ENCODE results near the gene ATP6V1E1. TPM values are rescaled to one million over a fixed set of nuclear protein-coding genes. Genes with fewer than 3 reads are reported as not detected.

Gene ATP6V1E1
- total RNA-seq, 2 donors from 2014 or later, result 129 to 144 TPM

DNA sequence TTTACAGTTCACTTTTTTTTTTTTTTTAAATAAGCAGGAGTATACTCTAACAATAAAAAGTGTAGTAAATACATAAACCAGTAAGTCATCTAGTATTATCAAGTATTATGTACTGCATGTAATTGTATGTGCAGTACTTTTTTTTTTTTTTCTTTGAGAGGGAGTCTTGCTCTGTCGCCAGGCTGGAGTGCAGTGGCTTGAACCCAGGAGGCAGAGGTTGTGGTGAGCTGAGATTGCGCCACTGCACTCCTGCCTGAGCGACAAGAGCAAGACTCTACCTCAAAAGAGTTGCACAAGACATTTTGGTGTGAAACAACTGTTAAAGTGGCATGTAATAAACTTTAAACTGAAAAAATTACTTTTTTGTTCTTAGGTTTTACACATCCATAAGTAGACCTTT lies 26.7 kb upstream of the ATP6V1E1 start:
- Histone ChIP-seq H3K36me3 (ENCODE audit: control insufficient read depth, insufficient read depth, low read length) (peaks cover 45% of the 10 kb centered on the region), H3K4me3 (ENCODE audit: low read length) (no peak overlapping the region), H3K9me3 (ENCODE audit: control insufficient read depth, low read length) (peaks cover 2% of the 10 kb centered on the region), H3K9ac (ENCODE audit: extremely low read depth, low read length, poor library complexity, severe bottlenecking) (no peak overlapping the region), H3K27me3 (ENCODE audit: control insufficient read depth, insufficient read depth, low read length, poor library complexity, severe bottlenecking) (no peaks in the 10 kb centered on the region), H3K27ac (ENCODE audit: low read depth, low read length) (no peak overlapping the region), H3K4me1 (ENCODE audit: control insufficient read depth, insufficient read depth, low read length) (no peaks in the 10 kb centered on the region)
- Mint-ChIP-seq H3K27ac (no peak overlapping the region), H3K9me3 (peaks cover 5% of the 10 kb centered on the region), H3K36me3 (ENCODE audit: low read depth) (peaks cover 44% of the 10 kb centered on the region), H3K4me1 (no peaks in the 10 kb centered on the region), H3K4me3 (no peak overlapping the region), H3K27me3 (ENCODE audit: insufficient read depth) (no peaks in the 10 kb centered on the region)
- DNase-seq, result no peak
- 93 to 98% methylated on average over 3 of the region's 3 CpGs for WGBS, 2 experiments (ENCODE audit: insufficient coverage in 1 of 2, insufficient read length in 1 of 2)
- TF ChIP-seq, protein P1, sequence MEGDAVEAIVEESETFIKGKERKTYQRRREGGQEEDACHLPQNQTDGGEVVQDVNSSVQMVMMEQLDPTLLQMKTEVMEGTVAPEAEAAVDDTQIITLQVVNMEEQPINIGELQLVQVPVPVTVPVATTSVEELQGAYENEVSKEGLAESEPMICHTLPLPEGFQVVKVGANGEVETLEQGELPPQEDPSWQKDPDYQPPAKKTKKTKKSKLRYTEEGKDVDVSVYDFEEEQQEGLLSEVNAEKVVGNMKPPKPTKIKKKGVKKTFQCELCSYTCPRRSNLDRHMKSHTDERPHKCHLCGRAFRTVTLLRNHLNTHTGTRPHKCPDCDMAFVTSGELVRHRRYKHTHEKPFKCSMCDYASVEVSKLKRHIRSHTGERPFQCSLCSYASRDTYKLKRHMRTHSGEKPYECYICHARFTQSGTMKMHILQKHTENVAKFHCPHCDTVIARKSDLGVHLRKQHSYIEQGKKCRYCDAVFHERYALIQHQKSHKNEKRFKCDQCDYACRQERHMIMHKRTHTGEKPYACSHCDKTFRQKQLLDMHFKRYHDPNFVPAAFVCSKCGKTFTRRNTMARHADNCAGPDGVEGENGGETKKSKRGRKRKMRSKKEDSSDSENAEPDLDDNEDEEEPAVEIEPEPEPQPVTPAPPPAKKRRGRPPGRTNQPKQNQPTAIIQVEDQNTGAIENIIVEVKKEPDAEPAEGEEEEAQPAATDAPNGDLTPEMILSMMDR (conservative IDR thresholded peaks at IDR 0.05), result no peak

DNA sequence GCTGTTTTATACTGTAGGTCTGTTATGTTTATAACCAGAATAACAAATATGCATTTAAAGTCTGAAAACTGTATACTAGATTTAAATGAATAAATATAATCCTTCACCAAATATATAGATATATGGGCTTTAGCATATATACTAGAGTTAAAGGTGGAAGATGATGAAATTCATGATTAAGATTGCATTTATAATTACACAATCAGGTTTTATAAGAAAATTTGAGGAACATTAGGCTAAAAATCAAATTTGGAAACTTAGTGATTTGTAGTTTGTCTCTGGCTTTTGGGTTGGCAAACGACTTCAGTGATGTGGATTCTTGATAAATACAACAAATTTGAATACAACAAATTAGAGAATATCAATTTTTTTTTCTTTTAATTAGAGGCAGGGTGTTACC lies 20.0 kb upstream of the ATP6V1E1 start:
- Mint-ChIP-seq H3K36me3 (ENCODE audit: low read depth) (peaks cover 14% of the 10 kb centered on the region), H3K27ac (no peak overlapping the region), H3K4me1 (no peaks in the 10 kb centered on the region), H3K9me3 (peaks cover 5% of the 10 kb centered on the region), H3K4me3 (no peak overlapping the region), H3K27me3 (ENCODE audit: insufficient read depth) (no peaks in the 10 kb centered on the region)
- H3K4me3 ChIP-seq (ENCODE audit: low read length), result no peak overlapping the region
- TF ChIP-seq, protein P1 (conservative IDR thresholded peaks at IDR 0.05), result no peak
- H3K9me3 ChIP-seq (ENCODE audit: control insufficient read depth, low read length), result no peaks in the 10 kb centered on the region
- no peak for DNase-seq
- H3K9ac ChIP-seq (ENCODE audit: extremely low read depth, low read length, poor library complexity, severe bottlenecking), result no peak overlapping the region
- no peaks in the 10 kb centered on the region for H3K4me1 ChIP-seq (ENCODE audit: control insufficient read depth, insufficient read depth, low read length)
- H3K27ac ChIP-seq (ENCODE audit: low read depth, low read length), result no peak overlapping the region
- H3K36me3 ChIP-seq (ENCODE audit: control insufficient read depth, insufficient read depth, low read length), result peaks cover 11% of the 10 kb centered on the region
- H3K27me3 ChIP-seq (ENCODE audit: control insufficient read depth, insufficient read depth, low read length, poor library complexity, severe bottlenecking), result no peaks in the 10 kb centered on the region
- WGBS, 2 experiments (ENCODE audit: insufficient coverage in 1 of 2, insufficient read length in 1 of 2), result no CpG with 5 or more reads among the region's 1 CpG

DNA sequence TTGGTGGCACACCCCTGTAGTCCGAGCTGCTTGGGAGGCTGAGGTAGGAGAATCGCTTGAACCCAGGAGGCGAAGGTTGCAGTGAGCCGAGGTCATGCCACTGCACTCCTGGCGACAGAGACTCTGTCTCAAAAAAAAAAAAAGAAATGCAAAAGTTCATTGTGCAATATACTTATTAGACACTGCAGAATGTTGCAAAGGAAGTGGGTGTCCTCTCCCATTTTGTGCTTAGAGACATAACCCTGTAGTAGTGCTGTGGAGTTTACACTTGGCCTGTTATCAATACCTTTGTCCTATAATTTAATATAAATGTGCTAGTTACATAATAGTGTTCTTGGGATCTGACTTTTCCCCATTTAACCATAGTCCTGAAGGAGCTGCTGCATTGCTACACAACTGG lies 19.4 kb upstream of the ATP6V1E1 start:
- Histone ChIP-seq H3K27ac (ENCODE audit: low read depth, low read length) (no peak overlapping the region), H3K4me1 (ENCODE audit: control insufficient read depth, insufficient read depth, low read length) (no peaks in the 10 kb centered on the region), H3K4me3 (ENCODE audit: low read length) (no peak overlapping the region), H3K36me3 (ENCODE audit: control insufficient read depth, insufficient read depth, low read length) (peaks cover 11% of the 10 kb centered on the region), H3K9me3 (ENCODE audit: control insufficient read depth, low read length) (no peaks in the 10 kb centered on the region), H3K27me3 (ENCODE audit: control insufficient read depth, insufficient read depth, low read length, poor library complexity, severe bottlenecking) (no peaks in the 10 kb centered on the region), H3K9ac (ENCODE audit: extremely low read depth, low read length, poor library complexity, severe bottlenecking) (no peak overlapping the region)
- Mint-ChIP-seq H3K27ac (no peak overlapping the region), H3K4me3 (no peak overlapping the region), H3K9me3 (peaks cover 2% of the 10 kb centered on the region), H3K4me1 (no peaks in the 10 kb centered on the region), H3K36me3 (ENCODE audit: low read depth) (peaks cover 12% of the 10 kb centered on the region), H3K27me3 (ENCODE audit: insufficient read depth) (no peaks in the 10 kb centered on the region)
- 100% methylated on average over 5 of the region's 5 CpGs; no CpG with 5 or more reads in 1 of the 2 experiments for WGBS, 2 experiments (ENCODE audit: insufficient coverage in 1 of 2, insufficient read length in 1 of 2)
- TF ChIP-seq, protein P1 (conservative IDR thresholded peaks at IDR 0.05), result no peak
- no peak for DNase-seq

All from endodermal cell (in vitro differentiated cells).